Natural killer cell treated with Interleukin-12 subunit alpha and Interleukin-12 subunit beta and Interleukin-15 and Interleukin-18, amount 100 ng/mL, for 72 hours (primary cell): Measurements from ENCODE around the gene RNFT2. TPM values are rescaled to one million over a fixed set of nuclear protein-coding genes. Genes with fewer than 3 reads are reported as not detected.
"Not testable (repeated sequence)": the region's sequence is repeated elsewhere in the genome, so short reads cannot be mapped to it uniquely, and the experiment has no call there.

Experiments used
- ATAC-seq, 2 donors: fragments of 150-1000 bp; cut with Tn5 transposase in 1 of 2; sonication (Bioruptor Pico), chemical (Tn5 transposase) in 1 of 2; 2 replicates each; pipeline ENCODE4 v1.10.0; 2021
- DNase-seq: peaks from one replicate; pipeline ENCODE4 v3.0.0; 2022; ENCODE audit warnings: low spot score
- H3K27ac Mint-ChIP-seq, 2 donors: 1 replicate in 1 of 2; 2 replicates in 1 of 2; pipeline ENCODE4 v1.8.0; 2022; ENCODE audit warnings: mixed read lengths in 2 of 2, mild to moderate bottlenecking in 1 of 2, moderate library complexity in 1 of 2
- H3K27me3 Mint-ChIP-seq, 2 donors: 1 replicate in 1 of 2; 2 replicates in 1 of 2; pipeline ENCODE4 v1.8.0; 2022; ENCODE audit warnings: mixed read lengths in 2 of 2
- H3K36me3 Mint-ChIP-seq: one replicate; pipeline ENCODE4 v1.8.0; 2022; ENCODE audit warnings: mixed read lengths
- H3K4me1 Mint-ChIP-seq, 2 donors: 1 replicate in 1 of 2; 2 replicates in 1 of 2; pipeline ENCODE4 v1.8.0; 2022; ENCODE audit warnings: low read depth in 2 of 2, mixed read lengths in 2 of 2, mild to moderate bottlenecking in 1 of 2
- H3K4me3 Mint-ChIP-seq: one replicate; pipeline ENCODE4 v1.8.0; 2022; ENCODE audit warnings: mixed read lengths
- H3K9me3 Mint-ChIP-seq: 2 replicates; pipeline ENCODE4 v1.8.0; 2022; ENCODE audit warnings: mixed read lengths
- total RNA-seq, 2 donors: library from RNA; stranded (reverse); gene quantifications; one replicate each; pipeline ENCODE4 v1.2.3, GENCODE V29; 2022

Gene RNFT2
- total RNA-seq, 2 donors from 2014 or later = 17.2 to 18.3 TPM

DNA sequence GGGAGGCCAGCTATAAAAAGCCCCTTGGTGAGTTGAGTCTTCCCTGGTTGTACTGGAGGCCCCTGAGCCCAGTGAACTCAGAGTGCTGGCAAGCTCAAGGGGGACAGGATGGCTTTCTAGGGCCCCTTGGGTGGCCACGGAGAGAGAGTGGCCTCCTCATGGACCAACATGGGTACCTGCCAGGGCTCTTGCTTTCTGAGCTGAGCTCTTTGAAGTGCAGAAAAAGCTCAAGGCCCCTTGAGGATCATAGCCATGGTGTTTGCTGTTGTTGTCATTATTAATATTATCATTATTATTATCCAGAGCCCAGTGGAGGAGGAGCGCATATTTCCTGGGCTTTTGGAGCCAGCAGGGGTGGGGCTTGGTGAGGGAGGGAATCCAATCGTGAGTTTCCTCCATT is 6.7 kb downstream of the RNFT2 start:
- ATAC-seq (no peak), DNase-seq (no peak)
- no peaks in the 10 kb centered on the region for H3K36me3 Mint-ChIP-seq
- no peak overlapping the region for H3K4me3 Mint-ChIP-seq
- no peak overlapping the region for H3K27ac Mint-ChIP-seq
- H3K4me1 Mint-ChIP-seq = no peaks in the 10 kb centered on the region
- H3K27me3 Mint-ChIP-seq = no peaks in the 10 kb centered on the region
- H3K9me3 Mint-ChIP-seq = no peaks in the 10 kb centered on the region

DNA sequence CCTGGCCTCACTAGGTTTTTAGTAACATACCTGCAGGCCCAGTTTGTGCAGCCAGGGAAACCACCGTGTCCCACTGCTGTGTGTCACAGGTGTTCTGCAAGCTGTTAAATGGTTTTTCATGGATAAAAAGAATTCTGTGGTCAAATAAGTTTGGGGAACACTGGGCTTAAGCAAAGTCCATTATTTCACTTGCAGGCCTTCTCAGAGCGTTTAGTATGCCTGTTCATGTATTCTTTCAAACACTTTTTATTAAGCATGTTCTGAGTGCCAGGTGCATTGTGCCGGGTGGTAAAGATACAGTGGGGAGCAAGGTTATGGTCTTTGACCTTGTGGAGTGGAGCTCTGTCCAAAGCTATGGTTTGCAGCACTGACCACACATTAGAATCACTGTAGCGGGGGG is 7.4 kb downstream of the RNFT2 start:
- no peaks in the 10 kb centered on the region for H3K27me3 Mint-ChIP-seq
- no peaks in the 10 kb centered on the region for H3K4me1 Mint-ChIP-seq
- H3K9me3 Mint-ChIP-seq = no peaks in the 10 kb centered on the region
- H3K27ac Mint-ChIP-seq = no peak overlapping the region
- ATAC-seq = no peak
- DNase-seq = no peak
- H3K36me3 Mint-ChIP-seq = no peaks in the 10 kb centered on the region
- H3K4me3 Mint-ChIP-seq = no peak overlapping the region

DNA sequence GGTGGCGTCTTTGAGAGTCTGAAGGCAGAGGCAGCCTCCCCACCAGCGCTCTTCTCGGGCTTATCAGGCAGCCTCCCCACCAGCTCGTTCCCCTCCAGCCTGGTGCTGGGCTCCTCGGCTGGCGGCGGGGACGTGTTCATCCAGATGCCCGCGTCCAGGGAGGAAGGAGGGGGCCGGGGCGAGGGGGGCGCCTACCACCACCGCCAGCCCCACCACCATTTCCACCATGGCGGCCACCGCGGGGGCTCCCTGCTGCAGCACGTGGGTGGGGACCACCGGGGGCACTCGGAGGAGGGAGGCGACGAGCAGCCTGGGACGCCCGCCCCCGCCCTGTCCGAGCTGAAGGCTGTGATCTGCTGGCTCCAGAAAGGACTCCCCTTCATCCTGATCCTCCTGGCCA is 11.8 kb downstream of the RNFT2 start:
- ATAC-seq (peak in 1 of 2 donors; percentile 38), DNase-seq (no peak)
- no peak overlapping the region for H3K4me3 Mint-ChIP-seq
- no peaks in the 10 kb centered on the region for H3K36me3 Mint-ChIP-seq
- no peaks in the 10 kb centered on the region for H3K9me3 Mint-ChIP-seq
- no peaks in the 10 kb centered on the region for H3K4me1 Mint-ChIP-seq
- no peak overlapping the region for H3K27ac Mint-ChIP-seq
- no peaks in the 10 kb centered on the region for H3K27me3 Mint-ChIP-seq

DNA sequence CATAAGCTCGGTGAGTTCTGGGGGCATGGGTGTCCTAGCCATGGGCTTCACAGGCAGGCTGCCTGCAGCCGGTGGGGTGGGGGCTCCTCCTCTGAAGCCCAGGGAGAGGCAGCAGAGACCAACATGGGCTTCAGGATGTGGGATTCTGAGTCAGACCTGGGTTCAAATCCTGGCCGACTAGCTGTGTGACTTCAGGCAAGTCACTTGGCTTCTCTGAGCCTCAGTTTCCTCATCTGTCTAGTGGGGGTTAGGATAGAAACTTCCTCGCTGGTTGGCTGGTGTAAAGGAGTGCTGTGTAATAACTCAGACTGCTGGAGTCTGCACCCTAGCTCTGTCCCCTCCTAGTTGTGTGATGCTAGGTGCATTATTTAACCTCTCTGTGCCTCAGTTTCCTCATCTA is 12.2 kb downstream of the RNFT2 start:
- no peak for DNase-seq
- no peaks in the 10 kb centered on the region for H3K36me3 Mint-ChIP-seq
- no peaks in the 10 kb centered on the region for H3K27me3 Mint-ChIP-seq

DNA sequence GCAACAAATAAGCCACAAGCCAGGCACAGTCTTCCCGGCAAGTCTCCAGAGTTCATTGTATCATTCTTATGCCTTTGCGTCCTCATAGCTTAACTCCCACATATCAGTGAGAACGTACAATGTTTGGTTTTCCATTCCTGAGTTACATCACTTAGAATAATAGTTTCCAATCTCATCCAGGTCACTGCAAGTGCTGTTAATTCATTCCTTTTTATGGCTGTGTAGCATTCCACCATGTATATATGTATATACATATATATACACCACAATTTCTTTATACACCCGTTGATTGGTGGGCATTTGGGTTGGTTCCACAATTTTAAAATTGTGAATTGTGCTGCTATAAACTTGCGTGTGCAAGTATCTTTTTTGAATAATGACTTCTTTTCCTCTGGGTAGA is 16.0 kb downstream of the RNFT2 start:
- not testable (repeated sequence) for H3K27ac Mint-ChIP-seq, H3K36me3 Mint-ChIP-seq, H3K4me1 Mint-ChIP-seq, H3K9me3 Mint-ChIP-seq, H3K27me3 Mint-ChIP-seq, DNase-seq, H3K4me3 Mint-ChIP-seq, ATAC-seq

More for the DNA sequence above, 12.2 kb downstream of the RNFT2 start:
- Mint-ChIP-seq H3K27ac (no peak overlapping the region), H3K9me3 (no peaks in the 10 kb centered on the region), H3K4me1 (no peaks in the 10 kb centered on the region), H3K4me3 (no peak overlapping the region)
- no peak for ATAC-seq

DNA sequence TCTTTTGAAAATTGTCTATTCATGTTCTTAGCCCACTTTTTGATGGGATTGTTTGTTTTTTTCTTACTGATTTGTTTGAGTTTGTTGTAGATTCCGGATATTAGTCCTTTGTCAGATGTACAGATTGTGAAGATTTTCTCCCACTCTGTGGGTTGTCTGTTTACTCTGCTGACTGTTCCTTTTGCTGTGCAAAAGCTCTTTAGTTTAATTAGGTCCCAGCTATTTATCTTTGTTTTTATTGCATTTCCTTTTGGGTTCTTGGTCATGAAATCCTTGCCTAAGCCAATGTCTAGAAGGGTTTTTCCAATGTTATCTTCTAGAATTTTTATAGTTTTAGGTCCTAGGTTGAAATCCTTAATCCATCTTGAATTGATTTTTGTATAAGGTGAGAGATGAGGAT is 16.7 kb downstream of the RNFT2 start:
- not testable (repeated sequence) for H3K27me3 Mint-ChIP-seq, DNase-seq, H3K36me3 Mint-ChIP-seq, H3K4me1 Mint-ChIP-seq, ATAC-seq, H3K4me3 Mint-ChIP-seq, H3K9me3 Mint-ChIP-seq, H3K27ac Mint-ChIP-seq

DNA sequence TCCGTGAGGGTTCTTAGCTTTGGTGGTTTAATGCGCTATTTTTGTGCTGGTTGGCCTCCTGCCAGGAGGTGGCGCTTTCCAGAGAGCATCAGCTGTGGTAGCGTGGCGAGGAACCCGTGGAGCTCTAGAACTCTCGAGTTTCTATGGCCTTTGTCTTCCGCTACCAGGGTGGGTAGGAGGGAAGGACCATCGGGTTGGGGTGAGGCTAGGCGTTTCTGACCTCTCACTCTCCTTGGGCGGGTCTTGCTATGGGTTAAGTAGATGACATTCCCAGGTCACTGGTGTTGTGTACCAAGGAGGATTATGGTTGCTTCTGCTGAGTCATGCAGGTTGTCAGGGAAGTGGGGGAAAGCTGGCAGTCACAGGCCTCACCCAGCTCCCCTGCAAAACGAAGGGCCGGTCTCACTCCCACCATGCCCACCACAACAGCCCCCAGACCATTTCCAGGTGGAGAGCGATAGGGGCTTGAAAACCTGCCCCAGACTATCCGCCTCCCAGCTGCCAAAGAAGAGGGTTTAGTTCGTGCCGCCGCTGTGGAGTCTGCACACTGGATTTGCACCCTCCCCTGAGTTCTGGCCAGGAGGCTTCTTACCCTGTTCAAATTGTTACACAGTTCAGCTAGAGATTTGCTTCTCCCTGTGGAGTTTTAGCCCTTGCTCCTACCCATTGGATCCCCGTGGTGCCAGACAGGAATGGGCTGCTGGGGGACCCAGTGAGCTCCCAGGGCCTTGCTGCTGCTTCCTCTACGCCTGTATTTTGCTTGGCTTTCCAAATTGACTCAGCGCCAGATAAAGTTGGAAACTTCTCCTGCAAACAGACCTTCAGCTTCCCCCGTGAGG is 21.9 kb downstream of the RNFT2 start:
- no peaks in the 10 kb centered on the region for H3K27me3 Mint-ChIP-seq
- no peaks in the 10 kb centered on the region for H3K9me3 Mint-ChIP-seq
- H3K4me1 Mint-ChIP-seq = peaks cover 0 to 11% of the 10 kb centered on the region in 2 donors
- H3K27ac Mint-ChIP-seq = peak overlapping the region in 1 of 2 donors; percentile 82
- ATAC-seq (peak; percentile 48 to 81), DNase-seq (peak; percentile 73)
- no peaks in the 10 kb centered on the region for H3K36me3 Mint-ChIP-seq
- peak overlapping the region; percentile 61 for H3K4me3 Mint-ChIP-seq

DNA sequence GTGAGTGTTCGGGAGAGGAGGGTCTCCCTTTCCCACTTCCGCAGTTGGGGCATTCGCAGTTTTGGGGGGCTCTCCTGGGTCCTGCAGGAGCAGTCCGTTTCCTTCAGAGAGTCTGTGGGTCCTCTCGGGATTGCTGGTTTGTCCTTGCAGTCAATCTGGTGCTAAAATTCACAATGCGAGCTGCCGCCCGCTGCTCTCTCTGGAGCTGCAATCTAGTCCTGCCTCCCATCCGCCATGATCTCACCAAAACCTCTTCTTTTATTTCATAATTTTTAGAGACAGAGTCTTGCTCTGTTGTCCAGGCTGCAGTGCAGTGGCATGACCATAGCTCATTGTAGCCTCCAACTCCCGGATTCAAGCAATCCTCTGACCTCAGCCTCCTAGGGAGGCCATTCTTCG is 22.5 kb downstream of the RNFT2 start:
- no peak for DNase-seq
- Mint-ChIP-seq H3K4me3 (peak overlapping the region; percentile 1), H3K27ac (peak overlapping the region in 1 of 2 donors; percentile 2), H3K9me3 (no peaks in the 10 kb centered on the region), H3K4me1 (peaks cover 0 to 11% of the 10 kb centered on the region in 2 donors), H3K36me3 (no peaks in the 10 kb centered on the region), H3K27me3 (no peaks in the 10 kb centered on the region)
- no peak for ATAC-seq

DNA sequence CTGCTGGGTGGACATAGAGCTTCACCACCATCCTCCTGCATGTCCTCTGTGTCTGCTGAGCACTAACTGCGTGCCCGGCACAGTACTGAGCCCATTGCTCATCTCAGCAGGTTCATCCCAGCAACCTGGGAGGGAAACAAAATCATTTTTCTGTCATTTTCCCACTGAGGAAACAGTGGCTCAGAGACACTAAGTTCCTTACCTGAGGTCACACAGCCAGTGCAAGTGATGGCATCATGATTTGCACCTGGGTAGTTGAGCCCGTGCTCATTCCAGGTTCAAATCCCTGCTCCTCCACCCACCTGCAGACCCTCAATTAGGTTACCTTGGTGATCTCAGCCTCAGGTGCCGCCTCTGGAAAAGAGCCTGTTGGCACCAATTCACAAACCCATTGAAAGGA is 23.4 kb downstream of the RNFT2 start:
- H3K4me3 Mint-ChIP-seq = no peak overlapping the region
- no peaks in the 10 kb centered on the region for H3K9me3 Mint-ChIP-seq
- H3K36me3 Mint-ChIP-seq = no peaks in the 10 kb centered on the region
- no peak for DNase-seq
- no peak for ATAC-seq
- peak overlapping the region in 1 of 2 donors; percentile 2 for H3K27ac Mint-ChIP-seq
- no peaks in the 10 kb centered on the region for H3K27me3 Mint-ChIP-seq
- H3K4me1 Mint-ChIP-seq = peaks cover 0 to 11% of the 10 kb centered on the region in 2 donors

DNA sequence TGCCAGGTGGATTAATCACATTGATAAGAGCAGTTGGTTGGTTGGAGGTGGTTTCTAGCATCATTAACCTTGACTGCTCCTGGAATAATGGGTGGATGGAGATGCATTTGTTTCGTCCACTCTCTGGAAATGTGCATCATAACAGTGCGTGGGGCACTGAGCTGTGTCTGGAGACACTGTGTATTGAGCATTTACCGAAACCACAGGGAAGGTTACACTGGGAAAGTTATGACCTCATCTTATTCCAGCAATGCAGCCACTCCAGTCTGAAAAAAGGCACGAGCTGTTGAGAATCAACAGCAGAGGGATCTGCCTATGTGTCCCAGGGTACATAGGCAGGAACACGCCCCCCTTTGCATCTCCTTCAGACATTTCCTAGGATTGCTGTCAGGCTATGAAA is 27.2 kb downstream of the RNFT2 start:
- H3K27me3 Mint-ChIP-seq = no peaks in the 10 kb centered on the region
- no peak overlapping the region for H3K27ac Mint-ChIP-seq
- H3K4me1 Mint-ChIP-seq = peaks cover 0 to 5% of the 10 kb centered on the region in 2 donors
- H3K4me3 Mint-ChIP-seq = no peak overlapping the region
- DNase-seq (no peak), ATAC-seq (no peak)
- no peaks in the 10 kb centered on the region for H3K36me3 Mint-ChIP-seq
- no peaks in the 10 kb centered on the region for H3K9me3 Mint-ChIP-seq

DNA sequence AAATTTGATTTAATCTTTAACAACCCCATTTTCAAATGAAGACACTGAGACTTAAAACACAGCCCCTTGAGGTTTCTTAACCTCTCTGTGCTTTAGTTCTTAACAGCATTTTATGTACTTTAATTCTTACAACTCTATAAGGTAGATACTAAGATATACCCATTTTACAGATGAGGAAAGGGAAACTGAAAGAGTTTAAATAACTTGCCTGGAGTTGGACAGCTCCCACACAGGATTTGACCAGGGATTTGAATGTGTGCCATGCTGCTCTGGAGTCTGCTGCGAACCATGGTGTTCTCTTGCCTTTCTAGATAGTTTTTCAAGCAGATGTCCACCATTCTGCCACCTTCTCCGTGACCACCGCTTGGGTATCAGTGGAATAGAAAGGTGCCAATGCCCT is 28.2 kb downstream of the RNFT2 start:
- H3K27ac Mint-ChIP-seq = no peak overlapping the region
- no peak for ATAC-seq
- no peaks in the 10 kb centered on the region for H3K27me3 Mint-ChIP-seq
- no peak for DNase-seq
- no peak overlapping the region for H3K4me3 Mint-ChIP-seq
- no peaks in the 10 kb centered on the region for H3K36me3 Mint-ChIP-seq
- H3K9me3 Mint-ChIP-seq = no peaks in the 10 kb centered on the region
- H3K4me1 Mint-ChIP-seq = no peaks in the 10 kb centered on the region

DNA sequence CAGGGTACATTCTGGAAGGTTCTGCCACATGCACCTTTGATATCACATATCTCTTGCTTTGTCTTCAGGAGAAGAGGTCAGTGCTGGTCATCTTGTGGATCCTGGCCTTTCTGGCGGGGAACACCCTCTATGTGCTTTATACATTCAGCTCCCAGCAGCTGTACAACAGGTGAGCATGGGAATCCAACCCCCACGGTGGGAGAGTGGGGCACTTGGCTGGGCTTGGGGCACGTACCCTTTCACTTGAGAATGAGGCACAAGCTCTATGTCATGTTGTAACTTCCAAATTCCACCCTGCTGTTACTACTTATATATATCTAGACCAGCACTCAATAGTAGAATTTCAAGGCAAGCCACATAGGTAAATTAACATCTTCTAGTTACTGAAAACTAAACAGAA is 28.6 kb downstream of the RNFT2 start:
- Mint-ChIP-seq H3K4me1 (no peaks in the 10 kb centered on the region), H3K4me3 (no peak overlapping the region), H3K27ac (no peak overlapping the region), H3K36me3 (no peaks in the 10 kb centered on the region), H3K27me3 (no peaks in the 10 kb centered on the region), H3K9me3 (no peaks in the 10 kb centered on the region)
- no peak for ATAC-seq
- DNase-seq = no peak

DNA sequence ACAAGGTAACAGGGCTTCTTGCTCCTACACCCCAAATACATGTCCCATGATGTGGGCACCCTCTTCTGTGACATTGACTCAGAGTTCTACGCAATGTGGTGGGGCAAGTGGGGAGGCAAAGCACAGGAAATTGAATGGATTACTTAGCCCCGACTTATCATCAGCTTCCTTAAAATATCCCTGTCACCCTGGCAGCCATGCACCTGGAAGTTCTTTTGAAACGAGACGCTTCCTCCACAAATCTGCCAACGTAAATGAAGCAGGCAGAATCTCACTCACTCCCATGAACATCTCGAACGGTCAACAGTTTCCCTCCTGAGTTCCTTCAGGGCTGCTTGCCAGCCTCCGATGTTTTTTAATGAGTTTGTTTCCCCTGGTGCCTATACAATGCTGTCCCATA is 33.5 kb downstream of the RNFT2 start:
- Mint-ChIP-seq H3K4me1 (peaks cover 0 to 5% of the 10 kb centered on the region in 2 donors), H3K27me3 (no peaks in the 10 kb centered on the region), H3K4me3 (no peak overlapping the region), H3K9me3 (no peaks in the 10 kb centered on the region), H3K36me3 (no peaks in the 10 kb centered on the region), H3K27ac (no peak overlapping the region)
- no peak for DNase-seq
- ATAC-seq = no peak

DNA sequence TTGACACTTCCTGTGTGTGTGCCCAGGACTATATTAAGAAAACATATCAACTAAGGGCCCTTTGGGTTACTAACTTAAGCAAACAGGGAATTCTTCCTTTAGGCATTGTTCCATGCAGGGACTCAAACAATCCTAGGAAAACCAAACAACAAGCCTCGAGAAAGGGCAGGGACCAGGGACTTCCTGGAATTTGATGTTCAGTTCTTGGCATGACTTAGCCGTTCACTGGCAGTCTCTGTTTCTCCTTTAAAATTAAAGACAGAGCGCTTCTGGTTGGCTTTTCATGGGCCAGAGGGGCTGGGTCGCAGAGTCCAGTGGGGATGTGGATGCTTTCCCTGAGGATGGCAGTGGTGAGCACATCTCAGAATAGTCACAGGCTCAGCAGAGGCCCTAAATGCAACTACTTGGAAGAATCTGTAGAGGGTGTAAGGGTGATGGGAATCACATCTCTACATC is 35.2 kb downstream of the RNFT2 start:
- Mint-ChIP-seq H3K4me3 (no peak overlapping the region), H3K27ac (no peak overlapping the region), H3K9me3 (no peaks in the 10 kb centered on the region), H3K36me3 (no peaks in the 10 kb centered on the region), H3K4me1 (peaks cover 0 to 5% of the 10 kb centered on the region in 2 donors), H3K27me3 (no peaks in the 10 kb centered on the region)
- DNase-seq (no peak), ATAC-seq (no peak)

DNA sequence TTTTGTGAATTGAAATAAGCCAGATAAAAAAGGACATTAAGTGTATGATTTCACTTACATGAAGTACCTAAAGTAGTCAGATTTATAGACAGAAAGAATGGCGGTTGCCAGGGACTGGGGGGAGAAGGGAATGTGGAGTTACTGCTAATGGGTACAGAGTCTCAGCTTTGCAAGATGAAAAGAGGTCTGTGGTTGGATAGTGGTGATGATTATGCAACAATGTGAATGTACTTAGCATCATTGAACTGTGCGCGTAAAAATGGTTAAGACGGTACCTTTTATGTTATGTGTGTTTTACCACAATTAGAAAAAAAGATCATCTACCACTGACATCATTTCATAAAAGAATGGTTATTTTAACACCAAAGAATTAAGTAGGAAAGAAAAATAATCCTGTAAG is 35.9 kb downstream of the RNFT2 start:
- no peaks in the 10 kb centered on the region for H3K27me3 Mint-ChIP-seq
- no peak for ATAC-seq
- no peaks in the 10 kb centered on the region for H3K9me3 Mint-ChIP-seq
- DNase-seq = no peak
- H3K27ac Mint-ChIP-seq = no peak overlapping the region
- H3K36me3 Mint-ChIP-seq = no peaks in the 10 kb centered on the region
- no peak overlapping the region for H3K4me3 Mint-ChIP-seq
- H3K4me1 Mint-ChIP-seq = peaks cover 0 to 5% of the 10 kb centered on the region in 2 donors
